Osteoblast (primary cell): Measurements from ENCODE around the gene SLC6A6. TPM values are rescaled to one million over a fixed set of nuclear protein-coding genes. Genes with fewer than 3 reads are reported as not detected.
A peak's percentile ranks its signal among the peaks of the same experiment; 100 is the strongest.

ENCODE experiments used
- DNase-seq: peaks from one replicate; pipeline ENCODE4 v3.0.0; 2011; ENCODE audit warnings: low spot score, mixed read lengths; ENCODE audit not compliant: insufficient read length; ENCODE audit errors: missing footprints
- H2AFZ ChIP-seq: 2 replicates; pipeline ENCODE4 v1.6.0; 2011; ENCODE audit warnings: mild to moderate bottlenecking, low read length
- H3K27ac ChIP-seq: 2 replicates; pipeline ENCODE4 v1.5.1; 2011; ENCODE audit warnings: mild to moderate bottlenecking, low read depth, low read length, moderate library complexity
- H3K27me3 ChIP-seq: 2 replicates; pipeline ENCODE4 v1.6.0; 2012; ENCODE audit warnings: mild to moderate bottlenecking, control low read depth, inconsistent platforms, low read length, moderate library complexity; ENCODE audit not compliant: insufficient read depth
- H3K36me3 ChIP-seq: 2 replicates; pipeline ENCODE4 v1.5.1; 2011; ENCODE audit warnings: mild to moderate bottlenecking, low read length, control low read depth, moderate library complexity; ENCODE audit not compliant: insufficient read depth
- H3K4me1 ChIP-seq: 2 replicates; pipeline ENCODE4 v1.5.1; 2011; ENCODE audit warnings: mild to moderate bottlenecking, low read length, control low read depth, moderate library complexity; ENCODE audit not compliant: insufficient read depth
- H3K4me2 ChIP-seq: 2 replicates; pipeline ENCODE4 v1.6.0; 2011; ENCODE audit warnings: mild to moderate bottlenecking, low read length; ENCODE audit not compliant: insufficient read depth
- H3K4me3 ChIP-seq: fragments of 200-600 bp; sonication (generic); 3 replicates; pipeline ENCODE4 v1.5.1; 2012; ENCODE audit warnings: mild to moderate bottlenecking, low read length, inconsistent platforms; ENCODE audit not compliant: insufficient read depth
- H3K79me2 ChIP-seq: 2 replicates; pipeline ENCODE4 v1.6.0; 2012; ENCODE audit warnings: mild to moderate bottlenecking, low read length, control low read depth, inconsistent platforms; ENCODE audit not compliant: insufficient read depth
- H3K9me3 ChIP-seq: 2 replicates; pipeline ENCODE4 v1.5.1; 2011; ENCODE audit warnings: low read depth, low read length, control low read depth
- H4K20me1 ChIP-seq: 2 replicates; pipeline ENCODE4 v1.6.0; 2012; ENCODE audit warnings: mild to moderate bottlenecking, low read length, control low read depth; ENCODE audit not compliant: insufficient read depth
- total RNA-seq: library from RNA; depleted of rRNA; stranded (reverse); fragments of >200 nt; gene quantifications from 2 replicates; pipeline ENCODE4 v1.2.3, GENCODE V29; 2012
- TF ChIP-seq, protein P1 (sequence below): IDR thresholded peaks from 2 replicates; pipeline ENCODE4 v1.5.1; 2011; ENCODE audit warnings: mild to moderate bottlenecking, low read depth, low read length, moderate library complexity; ENCODE audit errors: extremely low read depth

Gene SLC6A6
- total RNA-seq, 1 donor = 86.5 TPM

DNA sequence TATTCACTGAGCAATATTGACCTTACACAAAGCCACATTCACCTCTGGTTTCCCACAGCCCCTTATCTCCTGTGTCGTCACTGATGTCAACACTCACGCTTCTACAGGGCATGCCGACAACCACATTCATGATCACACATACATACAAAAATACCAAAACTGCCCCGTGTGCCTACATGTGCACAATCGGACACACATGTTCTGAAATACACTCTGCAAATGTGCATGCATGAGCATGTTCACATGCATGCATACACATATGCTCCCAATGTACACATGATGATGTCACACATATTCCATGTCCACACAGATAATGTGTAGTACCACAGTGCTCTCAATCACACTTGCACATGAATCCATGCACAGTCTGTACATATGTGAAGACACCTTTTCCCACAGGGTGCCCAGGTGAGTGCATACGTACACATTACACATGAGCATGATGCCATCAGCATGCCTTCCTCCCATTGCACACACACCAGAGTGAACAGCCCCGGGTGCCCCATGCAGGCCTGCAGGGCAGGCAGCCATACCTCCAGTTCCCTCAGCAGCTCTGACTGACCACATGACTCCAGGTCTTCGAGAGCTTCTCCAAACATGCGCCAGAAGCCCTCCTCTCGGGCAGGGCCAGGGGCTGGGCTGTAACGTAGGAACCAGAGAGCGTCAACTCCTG, 100.8 kb downstream of the SLC6A6 start:
- no peaks in the 10 kb centered on the region for H3K79me2 ChIP-seq
- no peaks in the 10 kb centered on the region for H4K20me1 ChIP-seq
- H3K9me3 ChIP-seq = no peaks in the 10 kb centered on the region
- H3K4me3 ChIP-seq = no peak overlapping the region
- no peak overlapping the region for H2AFZ ChIP-seq
- no peak overlapping the region for H3K27ac ChIP-seq
- no peaks in the 10 kb centered on the region for H3K36me3 ChIP-seq
- H3K4me1 ChIP-seq = no peaks in the 10 kb centered on the region
- TF ChIP-seq, protein P1, sequence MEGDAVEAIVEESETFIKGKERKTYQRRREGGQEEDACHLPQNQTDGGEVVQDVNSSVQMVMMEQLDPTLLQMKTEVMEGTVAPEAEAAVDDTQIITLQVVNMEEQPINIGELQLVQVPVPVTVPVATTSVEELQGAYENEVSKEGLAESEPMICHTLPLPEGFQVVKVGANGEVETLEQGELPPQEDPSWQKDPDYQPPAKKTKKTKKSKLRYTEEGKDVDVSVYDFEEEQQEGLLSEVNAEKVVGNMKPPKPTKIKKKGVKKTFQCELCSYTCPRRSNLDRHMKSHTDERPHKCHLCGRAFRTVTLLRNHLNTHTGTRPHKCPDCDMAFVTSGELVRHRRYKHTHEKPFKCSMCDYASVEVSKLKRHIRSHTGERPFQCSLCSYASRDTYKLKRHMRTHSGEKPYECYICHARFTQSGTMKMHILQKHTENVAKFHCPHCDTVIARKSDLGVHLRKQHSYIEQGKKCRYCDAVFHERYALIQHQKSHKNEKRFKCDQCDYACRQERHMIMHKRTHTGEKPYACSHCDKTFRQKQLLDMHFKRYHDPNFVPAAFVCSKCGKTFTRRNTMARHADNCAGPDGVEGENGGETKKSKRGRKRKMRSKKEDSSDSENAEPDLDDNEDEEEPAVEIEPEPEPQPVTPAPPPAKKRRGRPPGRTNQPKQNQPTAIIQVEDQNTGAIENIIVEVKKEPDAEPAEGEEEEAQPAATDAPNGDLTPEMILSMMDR = no peak
- peak; percentile 64 for DNase-seq
- H3K4me2 ChIP-seq = no peak overlapping the region
- H3K27me3 ChIP-seq = no peaks in the 10 kb centered on the region

DNA sequence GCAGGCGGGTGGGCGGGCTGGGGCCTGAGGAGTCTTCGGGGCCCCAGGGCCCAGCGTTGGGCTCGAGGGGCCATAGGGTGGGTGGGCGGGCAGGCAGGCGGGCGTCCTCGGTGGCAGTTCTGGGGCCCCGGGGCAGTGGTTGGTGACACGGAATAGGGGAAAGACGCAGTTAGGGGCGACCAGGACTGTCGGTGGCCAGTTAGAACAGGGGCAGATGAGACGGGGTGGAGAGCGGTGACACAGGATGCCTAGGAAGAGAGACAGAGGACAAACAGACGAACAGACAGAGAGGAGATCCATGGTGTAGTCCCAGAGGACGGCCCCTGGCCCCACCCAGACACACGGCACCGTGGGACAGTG, 101.3 kb downstream of the SLC6A6 start:
- Histone ChIP-seq H3K4me1 (no peaks in the 10 kb centered on the region), H3K9me3 (no peaks in the 10 kb centered on the region), H4K20me1 (no peaks in the 10 kb centered on the region), H3K4me3 (no peak overlapping the region), H3K27ac (no peak overlapping the region), H3K27me3 (no peaks in the 10 kb centered on the region), H3K36me3 (no peaks in the 10 kb centered on the region), H3K4me2 (no peak overlapping the region), H2AFZ (no peak overlapping the region), H3K79me2 (no peaks in the 10 kb centered on the region)
- no peak for DNase-seq
- TF ChIP-seq, protein P1 = no peak

DNA sequence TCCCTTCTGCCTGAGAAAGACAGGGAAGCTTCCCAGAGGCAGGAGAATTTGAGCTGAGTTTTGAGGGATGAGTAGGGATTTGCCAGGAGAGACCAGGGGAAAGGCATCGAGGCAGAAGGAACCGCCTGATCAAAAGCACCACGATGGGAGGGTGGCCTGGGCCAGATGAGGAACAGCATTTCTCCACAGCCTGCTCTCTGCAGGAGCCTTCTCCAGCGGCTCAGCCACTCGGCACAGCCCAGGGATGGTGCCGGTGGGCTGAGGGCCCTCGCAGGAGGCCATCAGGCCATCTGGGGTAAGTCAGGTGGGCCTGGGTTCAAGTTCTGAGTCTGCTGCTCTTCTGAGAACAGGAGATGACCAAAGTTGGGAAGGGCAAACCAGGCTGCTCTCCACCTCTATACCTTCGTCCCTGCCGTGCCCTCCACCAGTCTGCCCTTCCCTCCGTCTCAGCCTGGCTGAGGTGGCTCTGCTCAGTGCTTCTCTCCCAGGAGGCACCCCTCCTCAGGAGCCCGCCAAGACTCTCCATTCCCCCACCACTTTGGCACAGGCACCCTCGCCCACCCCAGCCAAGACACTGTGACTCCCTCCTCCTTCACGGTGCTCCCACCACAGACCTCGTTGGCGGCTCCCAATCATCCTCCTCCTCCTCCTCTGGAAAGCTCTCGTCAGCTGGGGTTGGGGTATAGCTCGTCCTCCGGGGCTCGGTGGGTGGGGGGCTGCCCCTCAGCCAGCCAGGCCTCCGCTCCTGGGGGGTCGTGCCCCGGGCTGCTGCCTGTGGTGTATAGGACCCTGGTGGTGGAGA, 102.8 kb downstream of the SLC6A6 start:
- Histone ChIP-seq H3K27ac (no peak overlapping the region), H3K4me2 (no peak overlapping the region), H3K4me3 (no peak overlapping the region), H4K20me1 (no peaks in the 10 kb centered on the region), H3K27me3 (no peaks in the 10 kb centered on the region), H3K9me3 (no peaks in the 10 kb centered on the region), H3K79me2 (no peaks in the 10 kb centered on the region), H3K4me1 (no peaks in the 10 kb centered on the region), H3K36me3 (no peaks in the 10 kb centered on the region), H2AFZ (no peak overlapping the region)
- TF ChIP-seq, protein P1 = no peak
- DNase-seq = peak; percentile 84

DNA sequence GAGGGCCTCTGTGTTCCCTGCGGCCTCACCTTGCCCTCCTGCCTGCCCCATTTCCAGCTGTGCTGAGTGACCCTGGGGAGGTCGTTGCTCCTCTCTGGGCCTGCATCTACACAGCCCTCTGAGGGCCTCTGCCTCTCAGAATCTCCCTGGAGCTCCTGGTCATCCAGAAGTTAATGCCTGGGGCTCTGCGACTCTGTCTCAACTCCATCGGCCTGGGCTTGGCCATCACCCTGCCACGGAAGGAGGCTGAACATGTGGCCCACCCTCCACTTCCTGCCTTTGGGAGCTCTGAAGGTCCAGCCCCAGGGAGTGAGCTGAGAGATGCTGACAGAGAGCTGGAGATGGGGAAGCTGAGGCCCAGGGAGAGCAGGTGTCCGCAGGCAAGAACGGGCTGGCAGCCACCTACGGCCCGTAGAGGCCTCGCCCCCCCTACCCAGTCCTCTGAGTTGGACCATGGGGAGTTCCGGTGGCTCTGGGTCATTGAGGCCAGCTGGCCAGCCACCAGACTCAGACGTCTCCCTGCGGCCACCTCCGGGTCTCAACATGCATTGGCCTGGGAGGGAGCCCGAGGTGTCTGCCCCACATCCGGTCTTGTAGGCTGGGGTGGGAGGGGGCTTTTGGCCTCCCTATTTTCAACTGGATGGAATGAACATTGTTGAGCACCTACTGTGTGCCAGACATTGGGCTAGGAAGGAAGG, 103.5 kb downstream of the SLC6A6 start:
- Histone ChIP-seq H3K79me2 (no peaks in the 10 kb centered on the region), H2AFZ (no peak overlapping the region), H3K36me3 (no peaks in the 10 kb centered on the region), H3K27ac (no peak overlapping the region), H3K9me3 (no peaks in the 10 kb centered on the region), H3K4me1 (no peaks in the 10 kb centered on the region), H3K4me3 (no peak overlapping the region), H3K4me2 (no peak overlapping the region), H4K20me1 (no peaks in the 10 kb centered on the region), H3K27me3 (no peaks in the 10 kb centered on the region)
- DNase-seq = peak; percentile 55
- TF ChIP-seq, protein P1 = no peak
